ENCODE measurements around the gene EFHD2.

EFHD2 gene

DNA sequence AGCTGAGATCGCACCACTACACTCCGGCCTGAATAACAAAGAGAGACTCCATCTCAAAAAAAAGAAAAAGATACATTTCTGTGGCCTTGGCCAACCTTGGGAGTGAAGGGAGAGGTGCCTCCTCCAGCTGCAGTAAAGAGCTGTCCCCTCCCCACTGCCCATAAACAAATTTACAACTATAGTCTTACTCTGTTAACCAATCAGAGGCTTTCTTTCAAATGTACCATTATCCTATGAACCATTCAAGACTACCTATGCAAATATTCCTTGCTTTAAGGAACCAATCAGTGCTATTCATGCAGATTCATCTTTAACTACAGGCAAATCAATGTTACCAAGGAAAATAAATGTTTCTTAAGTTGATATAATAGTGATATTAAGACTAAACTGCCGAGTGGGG, 67.2 kb downstream of the EFHD2 start:
- DNase-seq (ENCODE audit: low read depth) = no peak

GRCh38 chr1:15477646-15478212, 68.0 kb downstream of the EFHD2 start:
- no peak for DNase-seq (ENCODE audit: low read depth)
